Lung (tissue), 12 donors: ENCODE results near the gene CNP. TPM values are rescaled to one million over a fixed set of nuclear protein-coding genes. Genes with fewer than 3 reads are reported as not detected.
"Not testable (repeated sequence)": the region's sequence is repeated elsewhere in the genome, so short reads cannot be mapped to it uniquely, and the experiment has no call there.

Experiments
- ATAC-seq: fragments of 200-7000 bp; cut with Tn5 transposase; one replicate; pipeline ENCODE4 v1.9.1; 2020; ENCODE audit warnings: moderate number of reproducible peaks; ENCODE audit not compliant: insufficient read depth, low FRiP score
- DNase-seq, 3 donors: peaks; one replicate each; pipeline ENCODE4 v3.0.0-alpha.2; 2013 to 2017
- H3K27ac ChIP-seq, 2 donors: one replicate each; pipeline ENCODE4 v1.5.1; 2013; ENCODE audit warnings: mild to moderate bottlenecking in 2 of 2, moderate library complexity in 2 of 2, control low read depth in 1 of 2, inconsistent platforms in 1 of 2, low read depth in 1 of 2, low read length in 1 of 2
- H3K27me3 ChIP-seq, 3 donors: one replicate each; pipeline ENCODE4 v1.5.1; 2013; ENCODE audit warnings: low read length in 2 of 3; ENCODE audit not compliant: control insufficient read depth in 3 of 3, insufficient read depth in 3 of 3
- H3K36me3 ChIP-seq, 4 donors: one replicate each; pipeline ENCODE4 v1.5.1; 2013; ENCODE audit warnings: low read length in 4 of 4, mild to moderate bottlenecking in 1 of 4, moderate library complexity in 1 of 4; ENCODE audit not compliant: control insufficient read depth in 4 of 4, insufficient read depth in 4 of 4
- H3K4me1 ChIP-seq, 5 donors: one replicate each; pipeline ENCODE4 v1.5.1; 2013; ENCODE audit warnings: low read length in 5 of 5, mild to moderate bottlenecking in 2 of 5, moderate library complexity in 1 of 5; ENCODE audit not compliant: control insufficient read depth in 5 of 5, insufficient read depth in 5 of 5
- H3K4me3 ChIP-seq: one replicate; pipeline ENCODE4 v1.5.1; 2013; ENCODE audit warnings: mild to moderate bottlenecking, control low read depth, moderate library complexity
- H3K9ac ChIP-seq, 2 donors: one replicate each; pipeline ENCODE4 v1.5.1; 2013; ENCODE audit warnings: low read length in 2 of 2, control low read depth in 1 of 2; ENCODE audit not compliant: insufficient read depth in 1 of 2
- H3K9me3 ChIP-seq, 4 donors: one replicate each; pipeline ENCODE4 v1.5.1; 2013; ENCODE audit warnings: low read length in 3 of 4, mild to moderate bottlenecking in 1 of 4, moderate library complexity in 1 of 4; ENCODE audit not compliant: control insufficient read depth in 4 of 4, insufficient read depth in 3 of 4
- WGBS, 2 donors: extraction: QIAGEN DNeasy Blood & Tissue Kit; methylation state at CpG; one replicate each; pipeline ENCODE4 v1.1.7; 2013; 5-methylcytosine and 5-hydroxymethylcytosine counted together
- polyA plus RNA-seq, 2 donors: library from polyadenylated mRNA; stranded (reverse); fragments of 200-250 nt; gene quantifications; one replicate each; pipeline ENCODE4 v1.2.1, GENCODE V29; 2013
- total RNA-seq, 2 donors: library from RNA; depleted of rRNA in 1 of 2; stranded (reverse); fragments of >200 nt in 1 of 2; gene quantifications; one replicate each; pipeline ENCODE4 v1.2.1, GENCODE V29; 2014 to 2021
- TF ChIP-seq, protein P1 (sequence below): IDR thresholded peaks from 2 replicates; pipeline ENCODE4 v1.5.1; 2012; ENCODE audit warnings: mild to moderate bottlenecking; ENCODE audit errors: control extremely low read depth, extremely low read depth
- donor health status: control.
- donor health status: control.
- donor health status: Bipolar disorder and iron deficiency.
- donor health status: healthy.
- donor health status: DM: yes; HTN: yes; CAD: no.

CNP gene
- total and polyA plus RNA-seq, 4 donors: 32.3 to 53.5 (median 33.9) TPM

DNA sequence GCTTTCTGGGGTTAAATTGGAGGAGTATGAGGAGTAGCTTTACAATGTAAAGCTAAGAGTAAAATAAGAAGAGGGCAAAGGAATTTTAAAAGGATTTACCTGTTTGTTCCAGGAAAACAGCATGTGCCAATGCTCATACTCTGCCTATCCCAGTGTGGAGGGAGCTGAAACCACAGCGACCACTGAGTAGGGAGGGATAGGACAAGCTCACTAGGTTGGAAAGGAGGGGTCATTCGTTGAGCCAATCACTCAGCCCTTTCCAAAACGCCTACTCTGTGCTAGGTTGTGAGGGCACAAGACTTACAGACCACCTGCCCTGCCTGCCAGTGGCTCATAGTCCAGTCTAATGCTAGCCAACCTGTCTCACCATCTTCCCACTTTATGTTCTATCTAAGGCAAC, 51.7 kb downstream of the CNP start:
- H3K36me3 ChIP-seq: peaks cover 0 to 19% (median 14%) of the 10 kb centered on the region in 4 donors
- H3K4me3 ChIP-seq: no peak overlapping the region
- H3K9me3 ChIP-seq: no peaks in the 10 kb centered on the region
- TF ChIP-seq, protein P1, sequence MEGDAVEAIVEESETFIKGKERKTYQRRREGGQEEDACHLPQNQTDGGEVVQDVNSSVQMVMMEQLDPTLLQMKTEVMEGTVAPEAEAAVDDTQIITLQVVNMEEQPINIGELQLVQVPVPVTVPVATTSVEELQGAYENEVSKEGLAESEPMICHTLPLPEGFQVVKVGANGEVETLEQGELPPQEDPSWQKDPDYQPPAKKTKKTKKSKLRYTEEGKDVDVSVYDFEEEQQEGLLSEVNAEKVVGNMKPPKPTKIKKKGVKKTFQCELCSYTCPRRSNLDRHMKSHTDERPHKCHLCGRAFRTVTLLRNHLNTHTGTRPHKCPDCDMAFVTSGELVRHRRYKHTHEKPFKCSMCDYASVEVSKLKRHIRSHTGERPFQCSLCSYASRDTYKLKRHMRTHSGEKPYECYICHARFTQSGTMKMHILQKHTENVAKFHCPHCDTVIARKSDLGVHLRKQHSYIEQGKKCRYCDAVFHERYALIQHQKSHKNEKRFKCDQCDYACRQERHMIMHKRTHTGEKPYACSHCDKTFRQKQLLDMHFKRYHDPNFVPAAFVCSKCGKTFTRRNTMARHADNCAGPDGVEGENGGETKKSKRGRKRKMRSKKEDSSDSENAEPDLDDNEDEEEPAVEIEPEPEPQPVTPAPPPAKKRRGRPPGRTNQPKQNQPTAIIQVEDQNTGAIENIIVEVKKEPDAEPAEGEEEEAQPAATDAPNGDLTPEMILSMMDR: no peak
- DNase-seq (no peak), ATAC-seq (no peak)
- no peaks in the 10 kb centered on the region for H3K27me3 ChIP-seq
- 43 to 45% methylated on average over 3 of the region's 3 CpGs for WGBS, 2 donors
- peaks cover 0 to 29% (median 11%) of the 10 kb centered on the region in 5 donors for H3K4me1 ChIP-seq
- H3K27ac ChIP-seq: peak overlapping the region; percentile 78 to 92
- H3K9ac ChIP-seq: peak overlapping the region in 1 of 2 donors; percentile 76

DNA sequence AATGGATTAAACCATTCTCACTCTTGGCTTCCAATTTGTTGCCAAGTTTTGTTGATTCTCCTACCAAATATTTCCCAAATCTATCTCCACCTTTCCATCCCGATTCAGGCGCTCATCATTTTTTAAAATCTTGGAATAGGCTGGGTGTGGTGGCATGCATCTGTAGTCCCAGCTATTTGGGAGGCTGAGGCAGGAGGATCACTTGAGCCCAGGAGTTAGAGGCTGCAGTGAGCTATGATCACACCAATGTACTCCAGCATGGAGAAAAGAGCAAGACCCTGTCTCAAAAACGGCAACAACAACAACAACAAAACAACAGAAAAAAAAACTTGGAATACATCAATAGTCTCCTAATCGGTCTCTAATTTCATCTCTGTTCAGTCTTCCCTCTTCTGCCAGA, 52.4 kb downstream of the CNP start:
- TF ChIP-seq, protein P1: no peak
- Histone ChIP-seq H3K9me3 (no peaks in the 10 kb centered on the region), H3K36me3 (peaks cover 0 to 22% (median 19%) of the 10 kb centered on the region in 4 donors), H3K27me3 (no peaks in the 10 kb centered on the region), H3K9ac (no peak overlapping the region), H3K4me3 (no peak overlapping the region), H3K27ac (no peak overlapping the region), H3K4me1 (peaks cover 0 to 27% (median 9%) of the 10 kb centered on the region in 5 donors)
- DNase-seq (no peak), ATAC-seq (no peak)
- WGBS, 2 donors: 91 to 93% methylated on average over 4 of the region's 4 CpGs

DNA sequence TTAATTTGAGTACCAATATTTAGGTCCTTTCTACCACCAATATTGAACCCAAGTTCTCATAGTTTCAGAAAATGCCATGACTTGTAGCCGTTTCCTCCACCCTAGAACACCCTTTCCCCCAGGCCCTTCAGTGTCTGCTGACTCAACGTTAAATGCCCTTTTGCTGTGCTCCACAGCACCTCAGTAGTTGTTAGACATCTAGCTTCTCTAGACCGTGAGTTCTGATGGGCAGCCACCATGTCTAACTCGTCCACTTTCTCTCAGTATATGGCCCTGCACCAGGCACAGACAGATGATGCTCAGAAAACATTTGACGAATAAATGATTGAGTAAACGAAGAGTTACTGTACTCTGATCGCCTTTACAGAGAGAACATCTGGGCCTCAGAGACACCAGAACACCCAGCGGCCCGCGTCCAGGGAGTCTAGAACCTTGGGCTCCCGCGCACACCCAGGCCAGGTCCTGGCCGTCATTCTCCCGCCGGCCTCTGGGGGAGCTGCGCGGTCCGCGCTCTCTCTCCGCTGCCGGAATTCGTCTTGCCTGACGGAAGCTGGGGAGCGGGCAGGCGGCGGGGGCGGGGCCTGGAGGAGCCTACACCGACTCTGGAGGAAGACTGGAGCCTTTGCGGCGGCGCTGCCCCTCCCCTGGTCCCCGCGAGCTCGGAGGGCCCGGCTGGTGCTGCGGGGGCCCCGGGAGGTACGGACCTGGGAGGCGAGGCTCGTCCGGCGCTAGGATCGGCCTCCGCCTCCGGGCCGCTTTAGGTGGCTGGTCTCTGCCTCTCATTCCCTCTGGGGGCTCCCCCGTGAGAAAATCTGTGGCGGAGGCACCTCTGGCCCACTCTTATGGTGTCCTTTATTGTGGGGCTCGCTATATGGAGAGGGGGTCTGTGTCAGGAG, 53.2 kb downstream of the CNP start, which contains the start of gene NKIRAS2:
TSS of gene NKIRAS2 (plus strand) at position 582 of the 896 bp plus-strand sequence. CDS start 1,488 bp downstream, outside the sequence.
- Histone ChIP-seq H3K4me3 (peak within 1 kb of the TSS; percentile 96), H3K4me1 (peaks cover 0 to 27% (median 9%) of the 10 kb centered on the region in 5 donors), H3K9me3 (no peaks in the 10 kb centered on the region), H3K27me3 (no peaks in the 10 kb centered on the region), H3K9ac (peak within 1 kb of the TSS; percentile 89 to 94), H3K36me3 (peaks cover 0 to 27% (median 21%) of the 10 kb centered on the region in 4 donors), H3K27ac (peak within 1 kb of the TSS; percentile 84 to 95)
- peak; percentile 91 to 94 (median 92) for DNase-seq
- ATAC-seq: peak; percentile 84
- TF ChIP-seq, protein P1: peak; percentile 85
- 7 to 8% methylated on average over 47 to 49 of the region's 49 CpGs for WGBS, 2 donors

DNA sequence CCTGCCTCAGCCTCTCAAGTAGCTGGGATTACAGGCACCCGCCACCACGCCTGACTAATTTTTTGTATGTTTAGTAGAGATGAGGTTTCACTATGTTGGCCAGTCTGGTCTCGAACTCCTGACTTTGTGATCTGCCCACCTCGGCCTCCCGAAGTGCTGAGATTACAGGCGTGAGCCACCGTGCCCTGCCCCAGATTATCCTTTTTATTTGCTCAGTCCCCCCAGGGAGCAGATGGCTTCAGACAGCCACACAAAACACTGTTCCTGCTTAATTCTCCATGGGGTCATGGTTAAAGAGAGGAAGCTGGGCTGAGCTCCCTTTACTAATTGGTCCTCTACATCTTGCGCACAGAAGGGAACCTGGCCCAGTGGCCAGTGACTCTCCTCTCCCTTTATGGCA, 54.2 kb downstream of the CNP start:
- Histone ChIP-seq H3K9ac (peak overlapping the region; percentile 12 to 94), H3K27ac (peak overlapping the region in 1 of 2 donors; percentile 10), H3K4me1 (peaks cover 0 to 24% (median 10%) of the 10 kb centered on the region in 5 donors), H3K36me3 (peaks cover 0 to 28% (median 21%) of the 10 kb centered on the region in 4 donors)
- ATAC-seq, H3K9me3 ChIP-seq, H3K4me3 ChIP-seq, H3K27me3 ChIP-seq, DNase-seq: not testable (repeated sequence)
- 76 to 85% methylated on average over 8 of the region's 8 CpGs for WGBS, 2 donors
